Fibroblast of mammary gland (primary cell): ENCODE measurements around the gene FBXO42.

Source experiments
- DNase-seq: peaks from one replicate; pipeline ENCODE4 v3.0.0-alpha.2; 2010; ENCODE audit warnings: low read depth
- H3K4me3 ChIP-seq: 2 replicates; pipeline ENCODE4 v1.5.1; 2011; ENCODE audit warnings: low read depth, mild to moderate bottlenecking, low read length, moderate library complexity; ENCODE audit not compliant: control insufficient read depth
- CTCF ChIP-seq: conservative IDR thresholded peaks from 2 replicates; pipeline ENCODE4 v1.5.1; 2011; ENCODE audit warnings: low read depth, low read length, inconsistent platforms; ENCODE audit not compliant: control insufficient read depth, insufficient read depth

Gene FBXO42

GRCh38 chr1:16232316-16232710 lies 120.0 kb downstream of the FBXO42 start:
- no peak overlapping the region for H3K4me3 ChIP-seq
- no peak for TF ChIP-seq CTCF
- DNase-seq: no peak

GRCh38 chr1:16231331-16232315 lies 120.7 kb downstream of the FBXO42 start:
- no peak overlapping the region for H3K4me3 ChIP-seq
- TF ChIP-seq CTCF: no peak
- no peak for DNase-seq

GRCh38 chr1:16230744-16231143 lies 121.5 kb downstream of the FBXO42 start:
- DNase-seq: no peak
- TF ChIP-seq CTCF: no peak
- no peak overlapping the region for H3K4me3 ChIP-seq

- TF ChIP-seq CTCF: no peak
- no peak for DNase-seq
- no peak overlapping the region for H3K4me3 ChIP-seq
These were observed 122.1 kb downstream of the FBXO42 start for GRCh38 chr1:16229976-16230740.

GRCh38 chr1:16226490-16227179 lies 125.6 kb downstream of the FBXO42 start:
- no peak overlapping the region for H3K4me3 ChIP-seq
- no peak for DNase-seq
- TF ChIP-seq CTCF: no peak

GRCh38 chr1:16226129-16226489 lies 126.2 kb downstream of the FBXO42 start:
- no peak for TF ChIP-seq CTCF
- DNase-seq: no peak
- H3K4me3 ChIP-seq: no peak overlapping the region
